ENCODE measurements around the gene IL4R.

The IL4R gene

DNA sequence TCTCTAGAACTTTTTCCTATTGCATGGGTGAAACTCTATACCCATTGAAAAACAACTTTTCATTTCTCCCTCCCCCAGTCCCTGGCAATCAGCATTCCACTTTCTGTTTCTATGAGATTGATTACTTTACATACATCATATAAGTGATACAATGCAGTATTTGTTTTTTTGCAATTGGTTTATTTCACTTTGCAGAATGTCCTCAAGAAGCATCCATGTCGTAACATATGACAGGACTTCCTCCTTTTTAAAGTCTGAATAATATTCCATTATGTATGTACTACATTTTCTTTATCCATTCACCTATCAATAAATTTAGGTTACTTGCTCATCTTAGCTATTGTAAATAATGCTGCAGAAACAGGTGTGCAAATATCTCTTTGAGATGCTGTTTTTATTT is 97.0 kb downstream of the IL4R start:
- no peak for DNase-seq (ENCODE audit: low read depth, low spot score)
- POLR2A ChIA-PET = no interaction called here
- TF ChIP-seq, protein P1, sequence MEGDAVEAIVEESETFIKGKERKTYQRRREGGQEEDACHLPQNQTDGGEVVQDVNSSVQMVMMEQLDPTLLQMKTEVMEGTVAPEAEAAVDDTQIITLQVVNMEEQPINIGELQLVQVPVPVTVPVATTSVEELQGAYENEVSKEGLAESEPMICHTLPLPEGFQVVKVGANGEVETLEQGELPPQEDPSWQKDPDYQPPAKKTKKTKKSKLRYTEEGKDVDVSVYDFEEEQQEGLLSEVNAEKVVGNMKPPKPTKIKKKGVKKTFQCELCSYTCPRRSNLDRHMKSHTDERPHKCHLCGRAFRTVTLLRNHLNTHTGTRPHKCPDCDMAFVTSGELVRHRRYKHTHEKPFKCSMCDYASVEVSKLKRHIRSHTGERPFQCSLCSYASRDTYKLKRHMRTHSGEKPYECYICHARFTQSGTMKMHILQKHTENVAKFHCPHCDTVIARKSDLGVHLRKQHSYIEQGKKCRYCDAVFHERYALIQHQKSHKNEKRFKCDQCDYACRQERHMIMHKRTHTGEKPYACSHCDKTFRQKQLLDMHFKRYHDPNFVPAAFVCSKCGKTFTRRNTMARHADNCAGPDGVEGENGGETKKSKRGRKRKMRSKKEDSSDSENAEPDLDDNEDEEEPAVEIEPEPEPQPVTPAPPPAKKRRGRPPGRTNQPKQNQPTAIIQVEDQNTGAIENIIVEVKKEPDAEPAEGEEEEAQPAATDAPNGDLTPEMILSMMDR (IDR thresholded peaks at IDR 0.05; ENCODE audit: insufficient read depth, low read length, missing control alignments) = no peak
- CTCF ChIA-PET = no interaction called here
- H3K4me3 ChIP-seq (ENCODE audit: low read depth, low read length) = no peak overlapping the region

DNA sequence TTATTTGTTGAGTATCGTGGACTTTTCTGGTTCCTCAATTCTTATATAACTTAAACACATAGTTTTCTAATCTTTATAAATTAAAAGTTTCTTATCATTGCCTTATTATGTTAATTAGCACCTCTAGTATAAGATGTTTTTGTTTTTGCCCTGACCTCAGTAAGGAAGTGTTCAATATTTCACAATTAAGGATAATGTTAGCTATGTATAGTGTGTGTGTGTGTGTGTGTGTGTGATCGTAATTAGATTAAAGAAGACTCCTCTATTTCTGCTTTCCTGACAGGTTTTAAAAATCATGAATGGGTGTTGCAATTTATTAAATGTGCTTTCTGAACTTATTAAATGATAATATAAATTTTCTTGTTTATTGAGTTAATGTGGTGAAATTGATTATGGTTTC is 100.2 kb downstream of the IL4R start:
- ChIA-PET POLR2A (no interaction called here), CTCF (no interaction called here)
- H3K4me3 ChIP-seq (ENCODE audit: low read depth, low read length) = no peak overlapping the region
- no peak for DNase-seq (ENCODE audit: low read depth, low spot score)
- TF ChIP-seq, protein P1 (IDR thresholded peaks at IDR 0.05; ENCODE audit: insufficient read depth, low read length, missing control alignments) = no peak
